NB4 (cell line): Measurements from ENCODE around the gene BRWD1.
A peak's percentile ranks its signal among the peaks of the same experiment; 100 is the strongest.

Source experiments
- DNase-seq: peaks from one replicate; pipeline ENCODE4 v3.0.0; 2010; ENCODE audit warnings: low read depth
- H3K4me3 ChIP-seq: one replicate; pipeline ENCODE4 v1.5.1; 2011; ENCODE audit warnings: mild to moderate bottlenecking, low read depth, low read length, moderate library complexity
- CTCF ChIP-seq: IDR thresholded peaks from one replicate; pipeline ENCODE4 v1.5.1; 2012; ENCODE audit warnings: low read depth, low read length
- MAX ChIP-seq: IDR thresholded peaks from 2 replicates; pipeline ENCODE4 v1.6.1; 2011; ENCODE audit warnings: low read depth, low read length
- MYC ChIP-seq: IDR thresholded peaks from 2 replicates; pipeline ENCODE4 v1.6.1; 2011; ENCODE audit warnings: low read depth, low read length
- POLR2A ChIP-seq: IDR thresholded peaks from 2 replicates; pipeline ENCODE4 v1.6.1; 2011; ENCODE audit warnings: mild to moderate bottlenecking; ENCODE audit not compliant: insufficient read length; ENCODE audit errors: extremely low read depth

The BRWD1 gene

GRCh38 chr21:39319814-39320332 lies 6.4 kb upstream of the BRWD1 start:
- no peak for DNase-seq
- no peak overlapping the region for H3K4me3 ChIP-seq
- TF ChIP-seq MYC (no peak), POLR2A (no peak)

GRCh38 chr21:39319251-39319756 lies 5.9 kb upstream of the BRWD1 start:
- DNase-seq: no peak
- H3K4me3 ChIP-seq: no peak overlapping the region
- no peak for TF ChIP-seq POLR2A
- TF ChIP-seq CTCF: no peak
- no peak for TF ChIP-seq MAX
- no peak for TF ChIP-seq MYC

GRCh38 chr21:39318091-39318959 lies 4.9 kb upstream of the BRWD1 start:
- no peak for TF ChIP-seq POLR2A
- TF ChIP-seq MAX: no peak
- TF ChIP-seq MYC: no peak
- TF ChIP-seq CTCF: no peak
- no peak overlapping the region for H3K4me3 ChIP-seq
- DNase-seq: no peak

- peak; percentile 31 for DNase-seq
Observed at GRCh38 chr21:39317134-39318090, 4.0 kb upstream of the BRWD1 start.

GRCh38 chr21:39316729-39317128 lies 3.3 kb upstream of the BRWD1 start:
- no peak for DNase-seq
- H3K4me3 ChIP-seq: no peak overlapping the region
- TF ChIP-seq POLR2A: no peak
- TF ChIP-seq CTCF: no peak
- TF ChIP-seq MAX: no peak
- no peak for TF ChIP-seq MYC

More at GRCh38 chr21:39317134-39318090, 4.0 kb upstream of the BRWD1 start:
- no peak overlapping the region for H3K4me3 ChIP-seq
- TF ChIP-seq CTCF: no peak
- no peak for TF ChIP-seq MYC
- no peak for TF ChIP-seq POLR2A
- no peak for TF ChIP-seq MAX
